Measurements from ENCODE around the gene TBKBP1. TPM values are rescaled to one million over a fixed set of nuclear protein-coding genes. Genes with fewer than 3 reads are reported as not detected.
A peak's percentile ranks its signal among the peaks of the same experiment; 100 is the strongest.

The TBKBP1 gene
- total and polyA plus RNA-seq, 4 experiments from 2014 or later, result 0.49 to 7.4 (median 3.7) TPM

- no peaks in the 10 kb centered on the region for H3K27me3 ChIP-seq (ENCODE audit: insufficient read depth, low read length)
- H3K36me3 Mint-ChIP-seq, result peaks cover 0 to 2% of the 10 kb centered on the region in 2 donors
- no peaks in the 10 kb centered on the region for H3K9me3 ChIP-seq (ENCODE audit: control insufficient read depth in 1 of 2, low read length in 2 of 2)
- H3K4me1 ChIP-seq (ENCODE audit: insufficient read depth, low read length), result peaks cover 27% of the 10 kb centered on the region
- DNase-seq, result no peak
- H3K4me3 ChIP-seq (ENCODE audit: low read length in 2 of 2), result no peak overlapping the region
- peak overlapping the region in 4 of 7 donors; percentile 3 to 87 (median 86) for H3K27ac Mint-ChIP-seq
- no peaks in the 10 kb centered on the region for H3K36me3 ChIP-seq (ENCODE audit: insufficient read depth, low read length)
- H3K27ac ChIP-seq (ENCODE audit: low read depth, low read length), result no peak overlapping the region
- H3K9me3 Mint-ChIP-seq, result no peaks in the 10 kb centered on the region
- ChIA-PET POLR2A (ENCODE audit: partially characterized antibody) (interaction anchor here (0.8 to 3.7 kb wide), 7 partner anchors 9 to 44 kb away, joined by 3 to 34 read pairs (median 7); partner anchors contain the start of genes KPNB1 and TBX21), CTCF (ENCODE audit: partially characterized antibody) (interaction anchor here (1.0 to 7.7 kb wide), 7 partner anchors 8 to 49 kb away, joined by 3 to 62 read pairs (median 5); partner anchors contain the start of gene TBX21)
- peaks cover 12 to 40% (median 24%) of the 10 kb centered on the region in 4 donors for H3K4me1 Mint-ChIP-seq
- intact Hi-C loops (cut with micrococcal nuclease), result no loop called here
- no peaks in the 10 kb centered on the region for H3K27me3 Mint-ChIP-seq
- peak overlapping the region; percentile 57 to 94 (median 90) for H3K4me3 Mint-ChIP-seq
These were observed 1.6 kb upstream of the TBKBP1 start for GRCh38 chr17:47692137-47692894.

- POLR2A ChIA-PET (ENCODE audit: partially characterized antibody), result interaction anchor here (0.5 to 3.7 kb wide), 13 partner anchors 10 to 202 kb away, joined by 3 to 34 read pairs (median 6); partner anchors contain the start of genes KPNB1 and TBX21
- no peaks in the 10 kb centered on the region for H3K27me3 Mint-ChIP-seq
- intact Hi-C loops (cut with micrococcal nuclease), result no loop called here
- peaks cover 12 to 43% (median 26%) of the 10 kb centered on the region in 4 donors for H3K4me1 Mint-ChIP-seq
- Histone ChIP-seq H3K27ac (ENCODE audit: low read depth, low read length) (peak overlapping the region; percentile 13), H3K4me3 (ENCODE audit: low read length in 2 of 2) (peak overlapping the region in 1 of 2 donors; percentile 32), H3K9me3 (ENCODE audit: control insufficient read depth in 1 of 2, low read length in 2 of 2) (no peaks in the 10 kb centered on the region), H3K36me3 (ENCODE audit: insufficient read depth, low read length) (no peaks in the 10 kb centered on the region), H3K27me3 (ENCODE audit: insufficient read depth, low read length) (no peaks in the 10 kb centered on the region), H3K4me1 (ENCODE audit: insufficient read depth, low read length) (peaks cover 27% of the 10 kb centered on the region)
- CTCF ChIA-PET (ENCODE audit: partially characterized antibody), result interaction anchor here (0.6 to 7.7 kb wide), 8 partner anchors 9 to 106 kb away, joined by 3 to 62 read pairs (median 4); partner anchors contain the start of gene TBX21
- no peak for DNase-seq
- peaks cover 0 to 2% of the 10 kb centered on the region in 2 donors for H3K36me3 Mint-ChIP-seq
- peak overlapping the region; percentile 85 to 93 (median 87) for H3K27ac Mint-ChIP-seq
- peak overlapping the region; percentile 85 to 95 (median 92) for H3K4me3 Mint-ChIP-seq
- no peaks in the 10 kb centered on the region for H3K9me3 Mint-ChIP-seq
These were observed 848 bp upstream of the TBKBP1 start for GRCh38 chr17:47692895-47693730.

GRCh38 chr17:47694581-47695428 lies 844 bp downstream of the TBKBP1 start:
- Histone ChIP-seq H3K4me3 (ENCODE audit: low read length in 2 of 2) (peak overlapping the region; percentile 29 to 52), H3K9me3 (ENCODE audit: control insufficient read depth in 1 of 2, low read length in 2 of 2) (no peaks in the 10 kb centered on the region), H3K27ac (ENCODE audit: low read depth, low read length) (peak overlapping the region; percentile 39), H3K36me3 (ENCODE audit: insufficient read depth, low read length) (no peaks in the 10 kb centered on the region), H3K4me1 (ENCODE audit: insufficient read depth, low read length) (peaks cover 35% of the 10 kb centered on the region), H3K27me3 (ENCODE audit: insufficient read depth, low read length) (no peaks in the 10 kb centered on the region)
- Mint-ChIP-seq H3K36me3 (peaks cover 0 to 4% of the 10 kb centered on the region in 2 donors), H3K27me3 (no peaks in the 10 kb centered on the region), H3K9me3 (no peaks in the 10 kb centered on the region), H3K4me3 (peak overlapping the region; percentile 79 to 93 (median 88)), H3K4me1 (peaks cover 15 to 56% (median 31%) of the 10 kb centered on the region in 4 donors), H3K27ac (peak overlapping the region; percentile 0 to 94 (median 82))
- DNase-seq, result no peak
- intact Hi-C loops (cut with micrococcal nuclease), result loop anchor here (5.0 kb wide), 1 partner anchor 33 kb away; no protein-coding TSS in a partner anchor
- POLR2A ChIA-PET (ENCODE audit: partially characterized antibody), result interaction anchor here (0.6 to 3.7 kb wide), 12 partner anchors 8 to 760 kb away, joined by 3 to 34 read pairs (median 4); partner anchors contain the start of genes KPNB1 and TBX21
- CTCF ChIA-PET (ENCODE audit: partially characterized antibody), result interaction anchor here (0.7 to 8.6 kb wide), 3 partner anchors 21 to 37 kb away, joined by 3 to 118 read pairs (median 62); partner anchors contain the start of gene TBX21

GRCh38 chr17:47695429-47696376 lies 1.7 kb downstream of the TBKBP1 start:
- Mint-ChIP-seq H3K4me1 (peaks cover 15 to 62% (median 32%) of the 10 kb centered on the region in 4 donors), H3K27ac (peak overlapping the region; percentile 48 to 94 (median 82)), H3K36me3 (peaks cover 0 to 4% of the 10 kb centered on the region in 2 donors), H3K4me3 (peak overlapping the region; percentile 79 to 93 (median 88)), H3K27me3 (no peaks in the 10 kb centered on the region), H3K9me3 (no peaks in the 10 kb centered on the region)
- no peaks in the 10 kb centered on the region for H3K36me3 ChIP-seq (ENCODE audit: insufficient read depth, low read length)
- peaks cover 40% of the 10 kb centered on the region for H3K4me1 ChIP-seq (ENCODE audit: insufficient read depth, low read length)
- peak overlapping the region; percentile 29 to 52 for H3K4me3 ChIP-seq (ENCODE audit: low read length in 2 of 2)
- ChIA-PET CTCF (ENCODE audit: partially characterized antibody) (interaction anchor here (1.0 to 8.6 kb wide), 6 partner anchors 13 to 107 kb away, joined by 3 to 118 read pairs (median 34); partner anchors contain the start of gene TBX21), POLR2A (ENCODE audit: partially characterized antibody) (interaction anchor here (0.9 to 3.7 kb wide), 8 partner anchors 11 to 200 kb away, joined by 3 to 34 read pairs (median 15); partner anchors contain the start of genes KPNB1 and TBX21)
- intact Hi-C loops (cut with micrococcal nuclease), result loop anchor here (5.0 kb wide), 1 partner anchor 33 kb away; no protein-coding TSS in a partner anchor
- peak overlapping the region; percentile 19 for H3K27ac ChIP-seq (ENCODE audit: low read depth, low read length)
- no peak for DNase-seq
- H3K27me3 ChIP-seq (ENCODE audit: insufficient read depth, low read length), result no peaks in the 10 kb centered on the region
- no peaks in the 10 kb centered on the region for H3K9me3 ChIP-seq (ENCODE audit: control insufficient read depth in 1 of 2, low read length in 2 of 2)

- H3K27ac ChIP-seq (ENCODE audit: low read depth, low read length), result no peak overlapping the region
- H3K27ac Mint-ChIP-seq, result peak overlapping the region in 4 of 7 donors; percentile 46 to 82 (median 60)
- H3K4me1 ChIP-seq (ENCODE audit: insufficient read depth, low read length), result peaks cover 52% of the 10 kb centered on the region
- DNase-seq, result no peak
- intact Hi-C loops (cut with micrococcal nuclease), result loop anchor here (5.0 kb wide), 1 partner anchor 35 kb away; no protein-coding TSS in a partner anchor
- H3K4me3 Mint-ChIP-seq, result peak overlapping the region in 7 of 8 donors; percentile 7 to 60 (median 38)
- ChIA-PET CTCF (ENCODE audit: partially characterized antibody) (interaction anchor here (0.9 to 8.6 kb wide), 17 partner anchors 8 to 105 kb away, joined by 3 to 118 read pairs (median 4); partner anchors contain the start of genes KPNB1 and TBX21), POLR2A (ENCODE audit: partially characterized antibody) (interaction anchor here (0.6 to 3.4 kb wide), 6 partner anchors 8 to 199 kb away, joined by 3 to 34 read pairs (median 4); partner anchors contain the start of gene TBX21)
- no peaks in the 10 kb centered on the region for H3K9me3 Mint-ChIP-seq
- H3K27me3 Mint-ChIP-seq, result no peaks in the 10 kb centered on the region
- H3K36me3 Mint-ChIP-seq, result peaks cover 0 to 4% of the 10 kb centered on the region in 2 donors
- H3K36me3 ChIP-seq (ENCODE audit: insufficient read depth, low read length), result no peaks in the 10 kb centered on the region
- peaks cover 20 to 70% (median 38%) of the 10 kb centered on the region in 4 donors for H3K4me1 Mint-ChIP-seq
- no peaks in the 10 kb centered on the region for H3K27me3 ChIP-seq (ENCODE audit: insufficient read depth, low read length)
- H3K9me3 ChIP-seq (ENCODE audit: control insufficient read depth in 1 of 2, low read length in 2 of 2), result no peaks in the 10 kb centered on the region
- no peak overlapping the region for H3K4me3 ChIP-seq (ENCODE audit: low read length in 2 of 2)
These were observed 3.0 kb downstream of the TBKBP1 start for GRCh38 chr17:47696717-47697642.
